ENCODE results near the gene VCAM1.
"Not testable (repeated sequence)": the region's sequence is repeated elsewhere in the genome, so short reads cannot be mapped to it uniquely, and the experiment has no call there.

Gene VCAM1

GRCh38 chr1:100719490-100719889, at the start of gene VCAM1:
Gene VCAM1 (plus strand): TSS chr1:100719742. CDS start chr1:100719861, 119 bp downstream.
- no peak for DNase-seq (ENCODE audit: low read depth in 2 of 2)

GRCh38 chr1:100670083-100670482, 49.5 kb upstream of the VCAM1 start:
- no peak for DNase-seq (ENCODE audit: low read depth in 2 of 2)

- peak; percentile 39 to 40 for DNase-seq (ENCODE audit: low read depth in 2 of 2)
These were observed 47.9 kb upstream of the VCAM1 start for GRCh38 chr1:100671601-100672000.

GRCh38 chr1:100683448-100684349, 35.8 kb upstream of the VCAM1 start:
- no peak for DNase-seq (ENCODE audit: low read depth in 2 of 2)

- DNase-seq (ENCODE audit: low read depth in 2 of 2) = no peak
These were observed 19.8 kb upstream of the VCAM1 start for GRCh38 chr1:100699744-100700143.

GRCh38 chr1:100700586-100700985, 19.0 kb upstream of the VCAM1 start:
- DNase-seq (ENCODE audit: low read depth in 2 of 2) = no peak

- no peak for DNase-seq (ENCODE audit: low read depth in 2 of 2)
These were observed 16.5 kb upstream of the VCAM1 start for GRCh38 chr1:100703052-100703451.

- no peak for DNase-seq (ENCODE audit: low read depth in 2 of 2)
These were observed 15.8 kb upstream of the VCAM1 start for GRCh38 chr1:100703716-100704115.

GRCh38 chr1:100704473-100704872, 15.1 kb upstream of the VCAM1 start:
- DNase-seq (ENCODE audit: low read depth in 2 of 2) = no peak

- DNase-seq (ENCODE audit: low read depth in 2 of 2) = no peak
These were observed 13.2 kb upstream of the VCAM1 start for GRCh38 chr1:100706296-100706695.

GRCh38 chr1:100706856-100707255, 12.7 kb upstream of the VCAM1 start:
- DNase-seq (ENCODE audit: low read depth in 2 of 2) = no peak

GRCh38 chr1:100708476-100709062, 11.0 kb upstream of the VCAM1 start:
- no peak for DNase-seq (ENCODE audit: low read depth in 2 of 2)

GRCh38 chr1:100710906-100711682, 8.4 kb upstream of the VCAM1 start:
- DNase-seq (ENCODE audit: low read depth in 2 of 2) = no peak

GRCh38 chr1:100713027-100713426, 6.5 kb upstream of the VCAM1 start:
- DNase-seq (ENCODE audit: low read depth in 2 of 2) = not testable (repeated sequence)

GRCh38 chr1:100713626-100714025, 5.9 kb upstream of the VCAM1 start:
- no peak for DNase-seq (ENCODE audit: low read depth in 2 of 2)

GRCh38 chr1:100714599-100714998, 4.9 kb upstream of the VCAM1 start:
- DNase-seq (ENCODE audit: low read depth in 2 of 2) = no peak

GRCh38 chr1:100717218-100717617, 2.3 kb upstream of the VCAM1 start:
- no peak for DNase-seq (ENCODE audit: low read depth in 2 of 2)

GRCh38 chr1:100718581-100718980, 961 bp upstream of the VCAM1 start:
- no peak for DNase-seq (ENCODE audit: low read depth in 2 of 2)

GRCh38 chr1:100720101-100720500, 559 bp downstream of the VCAM1 start:
- DNase-seq (ENCODE audit: low read depth in 2 of 2) = no peak

- no peak for DNase-seq (ENCODE audit: low read depth in 2 of 2)
These were observed 1.2 kb downstream of the VCAM1 start for GRCh38 chr1:100720751-100721150.

- DNase-seq (ENCODE audit: low read depth in 2 of 2) = peak; percentile 99
These were observed 2.1 kb downstream of the VCAM1 start for GRCh38 chr1:100721526-100722207.

- no peak for DNase-seq (ENCODE audit: low read depth in 2 of 2)
These were observed 2.7 kb downstream of the VCAM1 start for GRCh38 chr1:100722221-100722620.
